ENCODE data around the gene OAF.
"Not testable (repeated sequence)": the region's sequence is repeated elsewhere in the genome, so short reads cannot be mapped to it uniquely, and the experiment has no call there.

The OAF gene

GRCh38 chr11:120273956-120274355 is 63.1 kb downstream of the OAF start:
- DNase-seq: not testable (repeated sequence)

- no peak for DNase-seq
Observed at GRCh38 chr11:120279502-120279901, 68.7 kb downstream of the OAF start.

All from suppressor macrophage treated with lipopolysaccharide for 4 hours (primary cell).